B cell (primary cell): ENCODE results near the gene GRID2. TPM values are rescaled to one million over a fixed set of nuclear protein-coding genes. Genes with fewer than 3 reads are reported as not detected.

Source experiments
- ATAC-seq: fragments of 200-7000 bp; cut with Tn5 transposase; one replicate; pipeline ENCODE4 v1.10.0; 2021; ENCODE audit warnings: low read depth, mild to moderate bottlenecking, moderate number of reproducible peaks, moderate library complexity
- CTCF ChIA-PET: fragments of 350-600 bp; sonication (Branson Sonifier 250); formaldehyde crosslinking; loops from one replicate; lab custom pipeline; 2021; ENCODE audit warnings: antibody characterized with exemption, inconsistent platforms; lab: Charles Lee
- POLR2A ChIA-PET: fragments of 350-600 bp; sonication (Branson Sonifier 250); formaldehyde crosslinking; loops from one replicate; lab custom pipeline; 2021; ENCODE audit warnings: antibody characterized with exemption; lab: Charles Lee
- DNase-seq: peaks from one replicate; pipeline ENCODE4 v3.0.0; 2013
- H2AFZ ChIP-seq: 2 replicates; pipeline ENCODE4 v1.6.1; 2012; ENCODE audit warnings: mild to moderate bottlenecking, low read depth, low read length; ENCODE audit not compliant: insufficient read depth, poor library complexity, severe bottlenecking
- H3K27ac ChIP-seq, 2 donors: 1 replicate in 1 of 2; 2 replicates in 1 of 2; pipeline ENCODE4 v1.5.1; 2012 to 2013; ENCODE audit warnings: low read length in 2 of 2, mild to moderate bottlenecking in 2 of 2, moderate library complexity in 1 of 2
- H3K27me3 ChIP-seq, 4 experiments: fragments of 200-600 bp in 1 of 4; sonication (generic) in 1 of 4; replicated peaks in 1 of 4; 1 replicate in 2 of 4; 2 replicates in 2 of 4; pipeline versions ENCODE4 v1.6.1 to v1.7.0; 2013 to 2016; ENCODE audit warnings: low read length in 3 of 4, mild to moderate bottlenecking in 2 of 4, mixed read lengths in 1 of 4, moderate library complexity in 1 of 4; ENCODE audit not compliant: insufficient read depth in 4 of 4, control insufficient read depth in 3 of 4; ENCODE audit errors: control extremely low read depth in 1 of 4
- H3K36me3 ChIP-seq, 2 experiments: replicated peaks in 1 of 2; 1 replicate in 1 of 2; 2 replicates in 1 of 2; pipeline versions ENCODE4 v1.6.1 to v1.7.1; 2013; ENCODE audit warnings: low read length in 1 of 2; ENCODE audit not compliant: insufficient read depth in 2 of 2, control insufficient read depth in 1 of 2; ENCODE audit errors: control extremely low read depth in 1 of 2, extremely low read depth in 1 of 2
- H3K4me1 ChIP-seq, 2 donors: fragments of 200-600 bp in 1 of 2; sonication (generic) in 1 of 2; 1 replicate in 1 of 2; 2 replicates in 1 of 2; pipeline versions ENCODE4 v1.5.1 to v1.6.1; 2013 to 2017; ENCODE audit warnings: low read length in 2 of 2; ENCODE audit not compliant: control insufficient read depth in 2 of 2, insufficient read depth in 2 of 2
- H3K4me2 ChIP-seq: replicated peaks from 2 replicates; pipeline ENCODE3; 2012; ENCODE audit warnings: mild to moderate bottlenecking, low read depth, low read length; ENCODE audit not compliant: poor library complexity, severe bottlenecking
- H3K4me3 ChIP-seq, 5 experiments: fragments of 200-600 bp in 1 of 5; sonication (generic) in 1 of 5; 1 replicate in 3 of 5; 2 replicates in 2 of 5; pipeline versions ENCODE4 v1.5.1 to v1.7.0; 2011 to 2016; ENCODE audit warnings: low read length in 4 of 5, mild to moderate bottlenecking in 4 of 5, low read depth in 2 of 5, control low read depth in 1 of 5, moderate library complexity in 1 of 5; ENCODE audit not compliant: insufficient read depth in 1 of 5; ENCODE audit errors: control extremely low read depth in 1 of 5, extremely low read depth in 1 of 5
- H3K79me2 ChIP-seq: fragments of 200-600 bp; sonication (generic); one replicate; pipeline ENCODE4 v1.6.0; 2016; ENCODE audit warnings: low read length; ENCODE audit not compliant: control insufficient read depth, insufficient read depth
- H3K9ac ChIP-seq: fragments of 200-600 bp; sonication (generic); 2 replicates; pipeline ENCODE4 v1.6.1; 2017; ENCODE audit warnings: mild to moderate bottlenecking, low read length, moderate library complexity
- H3K9me3 ChIP-seq, 3 donors: one replicate each; pipeline versions ENCODE4 v1.6.1 to v1.7.1; 2013; ENCODE audit warnings: low read length in 2 of 3; ENCODE audit not compliant: control insufficient read depth in 2 of 3, insufficient read depth in 1 of 3; ENCODE audit errors: control extremely low read depth in 1 of 3
- H4K20me1 ChIP-seq: 2 replicates; pipeline ENCODE4 v1.6.0; 2012; ENCODE audit warnings: mild to moderate bottlenecking, low read length; ENCODE audit not compliant: insufficient read depth, control insufficient read depth, poor library complexity, severe bottlenecking
- H3K27ac Mint-ChIP-seq: one replicate; pipeline ENCODE4 v1.8.0; 2021; ENCODE audit warnings: mixed read lengths
- H3K27me3 Mint-ChIP-seq: one replicate; pipeline ENCODE4 v1.8.0; 2021; ENCODE audit warnings: mixed read lengths
- H3K4me1 Mint-ChIP-seq: one replicate; pipeline ENCODE4 v1.8.0; 2021; ENCODE audit warnings: mixed read lengths
- H3K4me3 Mint-ChIP-seq: one replicate; pipeline ENCODE4 v1.8.0; 2021; ENCODE audit warnings: mixed read lengths
- H3K9me3 Mint-ChIP-seq: one replicate; pipeline ENCODE4 v1.8.0; 2022; ENCODE audit warnings: mixed read lengths; ENCODE audit not compliant: insufficient read depth
- EZH2 ChIP-seq: IDR thresholded peaks from 2 replicates; pipeline ENCODE4 v1.6.1; 2012; ENCODE audit warnings: borderline replicate concordance, low read depth, mild to moderate bottlenecking, moderate library complexity, low read length; ENCODE audit not compliant: insufficient read depth, poor library complexity, severe bottlenecking
- WGBS: methylation state at CpG from one replicate; pipeline ENCODE4 v1.1.5; 2013; ENCODE audit warnings: missing lambda C conversion rate; ENCODE audit not compliant: insufficient coverage; 5-methylcytosine and 5-hydroxymethylcytosine counted together
- intact Hi-C: fragments of 100-400 bp; cut with micrococcal nuclease; formaldehyde crosslinking; loops from one replicate; pipeline ENCODE4 v1.10.0; 2022
- polyA plus RNA-seq: library from polyadenylated mRNA; depleted of rRNA; stranded (reverse); fragments of >200 nt; gene quantifications from 2 replicates; pipeline ENCODE4 v1.2.3, GENCODE V29; 2012
- total RNA-seq, 2 donors: library from RNA; stranded (reverse); fragments of 120-200 nt in 1 of 2; gene quantifications; 1 replicate in 1 of 2; 2 replicates in 1 of 2; pipeline versions ENCODE4 v1.2.3 to v1.2.4, GENCODE V29; 2013 to 2022
- TF ChIP-seq, protein P1 (sequence below): fragments of 200-600 bp; IDR thresholded peaks from one replicate; pipeline ENCODE4 v1.8.0; 2022; ENCODE audit warnings: antibody characterized with exemption, mild to moderate bottlenecking

GRID2 gene
- total and polyA plus RNA-seq, 2 donors (not counting 1 experiment from before 2014, with no cell fraction given), result not detected

DNA sequence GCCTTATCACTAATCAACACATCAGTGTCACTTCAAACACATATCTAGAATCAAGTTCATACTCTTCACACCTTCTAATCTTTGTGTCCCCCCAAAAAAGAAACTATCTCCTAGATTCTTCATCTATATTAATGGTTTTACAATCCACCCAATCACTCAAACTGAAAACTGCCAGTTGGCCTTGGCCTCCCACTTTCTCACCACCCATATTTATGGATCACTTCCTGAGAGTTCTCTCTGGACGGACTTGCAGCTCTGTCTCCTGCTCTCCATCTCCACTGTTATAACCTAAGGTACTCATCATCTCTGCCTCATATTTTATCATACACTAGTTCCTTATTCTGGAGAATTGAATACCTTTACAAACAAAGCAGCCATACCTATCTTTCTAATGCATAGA is 1418.7 kb downstream of the GRID2 start:
- Mint-ChIP-seq H3K4me3 (no peak overlapping the region), H3K27ac (no peak overlapping the region), H3K27me3 (no peaks in the 10 kb centered on the region), H3K9me3 (no peaks in the 10 kb centered on the region), H3K4me1 (no peaks in the 10 kb centered on the region)
- DNase-seq (no peak), ATAC-seq (no peak)
- Histone ChIP-seq H4K20me1 (no peaks in the 10 kb centered on the region), H3K4me1 (no peaks in the 10 kb centered on the region), H2AFZ (no peak overlapping the region), H3K9ac (no peak overlapping the region), H3K27me3 (no peaks in the 10 kb centered on the region), H3K4me2 (no peak overlapping the region), H3K9me3 (no peaks in the 10 kb centered on the region), H3K79me2 (no peaks in the 10 kb centered on the region), H3K4me3 (no peak overlapping the region), H3K36me3 (no peaks in the 10 kb centered on the region), H3K27ac (no peak overlapping the region)
- intact Hi-C loops, result no loop called here
- ChIA-PET POLR2A (no interaction called here), CTCF (no interaction called here)
- TF ChIP-seq, protein P1, sequence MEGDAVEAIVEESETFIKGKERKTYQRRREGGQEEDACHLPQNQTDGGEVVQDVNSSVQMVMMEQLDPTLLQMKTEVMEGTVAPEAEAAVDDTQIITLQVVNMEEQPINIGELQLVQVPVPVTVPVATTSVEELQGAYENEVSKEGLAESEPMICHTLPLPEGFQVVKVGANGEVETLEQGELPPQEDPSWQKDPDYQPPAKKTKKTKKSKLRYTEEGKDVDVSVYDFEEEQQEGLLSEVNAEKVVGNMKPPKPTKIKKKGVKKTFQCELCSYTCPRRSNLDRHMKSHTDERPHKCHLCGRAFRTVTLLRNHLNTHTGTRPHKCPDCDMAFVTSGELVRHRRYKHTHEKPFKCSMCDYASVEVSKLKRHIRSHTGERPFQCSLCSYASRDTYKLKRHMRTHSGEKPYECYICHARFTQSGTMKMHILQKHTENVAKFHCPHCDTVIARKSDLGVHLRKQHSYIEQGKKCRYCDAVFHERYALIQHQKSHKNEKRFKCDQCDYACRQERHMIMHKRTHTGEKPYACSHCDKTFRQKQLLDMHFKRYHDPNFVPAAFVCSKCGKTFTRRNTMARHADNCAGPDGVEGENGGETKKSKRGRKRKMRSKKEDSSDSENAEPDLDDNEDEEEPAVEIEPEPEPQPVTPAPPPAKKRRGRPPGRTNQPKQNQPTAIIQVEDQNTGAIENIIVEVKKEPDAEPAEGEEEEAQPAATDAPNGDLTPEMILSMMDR, result no peak
- no peak for TF ChIP-seq EZH2
- 89% methylated on average over 1 of the region's 1 CpG for WGBS

DNA sequence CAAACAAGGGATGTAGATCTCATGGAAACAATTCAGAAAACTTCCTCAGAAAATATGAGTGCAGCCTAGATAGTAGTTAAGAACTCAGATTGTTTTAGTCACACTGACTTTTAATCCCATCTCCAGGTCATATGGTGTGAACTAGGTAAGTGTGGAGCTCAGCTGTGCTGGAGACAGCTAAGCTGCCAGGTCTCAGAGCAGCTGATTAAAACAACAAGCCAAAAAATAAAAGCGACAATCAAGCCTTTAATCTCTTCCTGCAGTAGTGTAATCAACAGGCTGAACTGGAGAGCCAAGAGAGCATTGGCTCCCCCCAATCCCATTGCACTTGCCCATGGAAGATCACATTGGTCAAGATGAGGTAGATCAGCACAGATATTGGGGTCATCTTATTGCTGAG is 1426.5 kb downstream of the GRID2 start:
- Mint-ChIP-seq H3K9me3 (no peaks in the 10 kb centered on the region), H3K27ac (no peak overlapping the region), H3K27me3 (no peaks in the 10 kb centered on the region), H3K4me3 (no peak overlapping the region), H3K4me1 (no peaks in the 10 kb centered on the region)
- H3K4me2 ChIP-seq, result no peak overlapping the region
- no peak overlapping the region for H3K9ac ChIP-seq
- H3K79me2 ChIP-seq, result no peaks in the 10 kb centered on the region
- TF ChIP-seq EZH2, result no peak
- TF ChIP-seq, protein P1, result no peak
- ATAC-seq, result no peak
- DNase-seq, result no peak
- no peaks in the 10 kb centered on the region for H3K9me3 ChIP-seq
- intact Hi-C loops, result no loop called here
- H3K36me3 ChIP-seq, result no peaks in the 10 kb centered on the region
- H3K27ac ChIP-seq, result no peak overlapping the region
- no peak overlapping the region for H2AFZ ChIP-seq
- no peaks in the 10 kb centered on the region for H3K4me1 ChIP-seq
- H3K27me3 ChIP-seq, result no peaks in the 10 kb centered on the region
- WGBS, result no CpG with 5 or more reads among the region's 1 CpG
- no peaks in the 10 kb centered on the region for H4K20me1 ChIP-seq
- CTCF ChIA-PET, result no interaction called here
- POLR2A ChIA-PET, result no interaction called here
- H3K4me3 ChIP-seq, result no peak overlapping the region
